K562 (cell line): ENCODE data around the gene ARV1. TPM values are rescaled to one million over a fixed set of nuclear protein-coding genes. Genes with fewer than 3 reads are reported as not detected.
A peak's percentile ranks its signal among the peaks of the same experiment; 100 is the strongest.

ENCODE experiments used
- BCLAF1 ChIP-seq, 2 experiments: fragments of 450-650 bp in 1 of 2; IDR thresholded peaks; 2 replicates each; pipeline ENCODE4 v1.6.1; 2011 to 2017; ENCODE audit warnings: low read depth in 2 of 2, antibody characterized with exemption in 1 of 2, borderline replicate concordance in 1 of 2, low read length in 1 of 2, mild to moderate bottlenecking in 1 of 2, mixed read lengths in 1 of 2; ENCODE audit not compliant: control insufficient read depth in 1 of 2
- CBFA2T2 ChIP-seq: fragments of 450-650 bp; conservative IDR thresholded peaks from 2 replicates; pipeline ENCODE4 v1.6.1; 2017; ENCODE audit warnings: mild to moderate bottlenecking
- CBX2 ChIP-seq: fragments of 200-600 bp; sonication (generic); IDR thresholded peaks from one replicate; pipeline ENCODE4 v1.6.1; 2012; ENCODE audit warnings: mild to moderate bottlenecking, low read length, inconsistent platforms; ENCODE audit not compliant: insufficient read depth, poor library complexity, severe bottlenecking
- CSDE1 ChIP-seq, 2 experiments: fragments of 450-650 bp; IDR thresholded peaks; 2 replicates each; pipeline ENCODE4 v1.6.1; 2016; ENCODE audit warnings: mild to moderate bottlenecking in 1 of 2
- DNMT1 ChIP-seq: fragments of 450-650 bp; IDR thresholded peaks from 2 replicates; pipeline ENCODE4 v1.6.1; 2016; ENCODE audit warnings: antibody characterized with exemption, mild to moderate bottlenecking
- HCFC1 ChIP-seq: IDR thresholded peaks from 2 replicates; pipeline ENCODE4 v1.6.1; 2012; ENCODE audit warnings: low read depth, low read length, improper control_type of control experiment
- HNRNPL ChIP-seq: fragments of 200-400 bp; formaldehyde crosslinking; IDR thresholded peaks from 2 replicates; pipeline ENCODE4 v1.6.1; 2017; ENCODE audit warnings: low read depth, mild to moderate bottlenecking, low read length
- MECOM ChIP-seq: fragments of 250-450 bp; sonication (Bioruptor Pico); IDR thresholded peaks from 2 replicates; pipeline ENCODE4 v1.8.0; 2022; ENCODE audit warnings: inconsistent platforms
- MED1 ChIP-seq: sonication (generic); formaldehyde crosslinking; IDR thresholded peaks from 2 replicates; pipeline ENCODE4 v1.8.1; 2023; ENCODE audit warnings: missing genetic modification reagents, borderline replicate concordance
- PML ChIP-seq: IDR thresholded peaks from 2 replicates; pipeline ENCODE4 v1.6.1; 2012; ENCODE audit warnings: low read length, inconsistent platforms
- POLR2A ChIP-seq: fragments of 450-650 bp; conservative IDR thresholded peaks from 2 replicates; pipeline ENCODE4 v1.6.1; 2016
- RBFOX2 ChIP-seq: fragments of 200-400 bp; formaldehyde crosslinking; IDR thresholded peaks from 2 replicates; pipeline ENCODE4 v1.6.1; 2017; ENCODE audit warnings: low read depth, mild to moderate bottlenecking, low read length, moderate library complexity
- RFX5 ChIP-seq: IDR thresholded peaks from 2 replicates; pipeline ENCODE4 v1.6.1; 2011; ENCODE audit warnings: low read depth, mild to moderate bottlenecking, improper control_type of control experiment, low read length
- SMARCA5 ChIP-seq: fragments of 450-650 bp; IDR thresholded peaks from 2 replicates; pipeline ENCODE4 v1.6.1; 2016
- TCF7 ChIP-seq: sonication (generic); IDR thresholded peaks from 2 replicates; pipeline ENCODE4 v1.6.1; 2016; ENCODE audit warnings: antibody characterized with exemption, borderline replicate concordance
- ZBTB8A ChIP-seq: fragments of 450-650 bp; IDR thresholded peaks from 2 replicates; pipeline ENCODE4 v1.6.1; 2018; ENCODE audit warnings: mild to moderate bottlenecking, moderate library complexity; ENCODE audit not compliant: partially characterized antibody
- ZKSCAN1 ChIP-seq: fragments of 150-350 bp; IDR thresholded peaks from 2 replicates; pipeline ENCODE4 v1.6.1; 2016; ENCODE audit warnings: low read depth, low read length
- ZNF274 ChIP-seq: IDR thresholded peaks from 2 replicates; pipeline ENCODE4 v1.6.1; 2011; ENCODE audit warnings: low read depth, mild to moderate bottlenecking, low read length, moderate library complexity, borderline replicate concordance
- polyA plus RNA-seq, 8 experiments: library from polyadenylated mRNA; depleted of rRNA in 4 of 8; stranded (reverse) in 5 of 8; unstranded in 3 of 8; fragments of >200 nt; fragmentation: Nextera tagmentation in 2 of 8; fragmentation: Illumina TruSeq in 1 of 8; extraction: Ambion mirVana in 2 of 8; extraction: Trizol in 1 of 8; gene quantifications; 2 replicates each; pipeline versions ENCODE4 v1.2.1 to v1.2.3, GENCODE V29; 2011 to 2014; ENCODE audit warnings: inconsistent platforms in 1 of 8, missing spikeins in 1 of 8
- total RNA-seq, 7 experiments: library from RNA; depleted of rRNA in 6 of 7; stranded (reverse); fragments of >200 nt in 6 of 7; fragmentation: Illumina TruSeq in 2 of 7; extraction: Trizol in 2 of 7; gene quantifications; 2 replicates each; pipeline versions ENCODE4 v1.2.1 to v1.2.3, GENCODE V29; 2011 to 2021; ENCODE audit warnings: low replicate concordance in 1 of 7
- TF ChIP-seq, protein P1 (sequence below): sonication (generic); IDR thresholded peaks from 2 replicates; pipeline ENCODE4 v1.6.1; 2016
- TF ChIP-seq, protein P2 (sequence below): fragments of 250-450 bp; sonication (Bioruptor Pico); IDR thresholded peaks from 2 replicates; pipeline ENCODE4 v1.8.0; 2021; ENCODE audit warnings: moderate library complexity, mild to moderate bottlenecking, inconsistent platforms
- TF ChIP-seq, protein P3 (sequence below): fragments of 250-450 bp; sonication (Bioruptor Pico); IDR thresholded peaks from 2 replicates; pipeline ENCODE4 v1.5.0; 2022; ENCODE audit warnings: mild to moderate bottlenecking

The ARV1 gene
- total and polyA plus RNA-seq, 9 of the 15 experiments (the other 6 are each of a cell fraction or from before 2014, with no cell fraction given), result 54.8 to 139 (median 74.0) TPM

DNA sequence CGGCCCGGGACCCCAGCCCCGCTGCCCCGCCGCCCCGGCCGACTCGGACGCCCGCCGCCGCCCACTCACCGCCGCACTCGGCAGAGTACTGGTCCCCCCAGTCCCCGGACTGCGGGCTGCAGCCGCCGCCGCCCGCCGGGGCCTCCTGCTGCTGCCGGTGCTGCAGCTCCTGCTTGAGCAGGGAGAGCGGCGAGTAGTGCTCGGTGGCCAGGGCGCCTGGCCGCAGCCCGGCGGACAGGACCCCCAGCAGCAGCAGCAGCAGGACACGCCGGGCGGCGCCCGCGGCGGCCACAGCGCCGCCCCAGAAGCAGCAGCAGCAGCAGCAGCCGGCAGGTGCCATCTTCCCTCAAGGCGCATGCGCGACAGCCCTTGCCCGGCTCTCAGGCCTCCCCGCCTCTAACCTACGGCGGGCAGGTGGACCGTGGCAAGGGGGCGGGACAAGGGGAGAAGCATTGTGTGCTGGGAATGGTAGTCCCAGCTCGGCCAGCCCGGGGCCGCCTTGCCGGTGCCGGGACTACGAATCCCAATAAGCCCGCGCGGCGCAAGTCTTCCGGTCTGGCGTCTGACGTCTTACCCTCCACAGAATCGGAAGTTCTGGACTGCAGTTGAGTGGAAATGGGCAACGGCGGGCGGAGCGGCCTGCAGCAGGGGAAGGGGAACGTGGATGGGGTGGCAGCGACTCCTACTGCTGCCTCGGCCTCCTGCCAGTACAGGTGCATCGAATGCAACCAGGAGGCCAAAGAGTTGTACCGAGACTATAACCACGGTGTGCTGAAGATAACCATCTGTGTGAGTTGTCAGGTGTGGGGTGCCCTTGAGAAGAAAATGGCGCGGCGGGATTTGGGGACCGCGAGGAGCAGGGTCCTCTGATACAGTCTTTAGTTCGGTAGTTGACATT is at the start of gene ARV1, which contains the start of gene TTC13 (continued):
- TF ChIP-seq CBX2, result no peak
- TF ChIP-seq PML, result peak; percentile 79
- peak; percentile 97 for TF ChIP-seq POLR2A
- peak; percentile 99 for TF ChIP-seq HCFC1
- no peak for TF ChIP-seq SMARCA5
- no peak for TF ChIP-seq DNMT1
- no peak for TF ChIP-seq MED1 (CRISPR knock-in tag)
- TF ChIP-seq, protein P1, sequence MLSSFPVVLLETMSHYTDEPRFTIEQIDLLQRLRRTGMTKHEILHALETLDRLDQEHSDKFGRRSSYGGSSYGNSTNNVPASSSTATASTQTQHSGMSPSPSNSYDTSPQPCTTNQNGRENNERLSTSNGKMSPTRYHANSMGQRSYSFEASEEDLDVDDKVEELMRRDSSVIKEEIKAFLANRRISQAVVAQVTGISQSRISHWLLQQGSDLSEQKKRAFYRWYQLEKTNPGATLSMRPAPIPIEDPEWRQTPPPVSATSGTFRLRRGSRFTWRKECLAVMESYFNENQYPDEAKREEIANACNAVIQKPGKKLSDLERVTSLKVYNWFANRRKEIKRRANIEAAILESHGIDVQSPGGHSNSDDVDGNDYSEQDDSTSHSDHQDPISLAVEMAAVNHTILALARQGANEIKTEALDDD, result no peak
- TF ChIP-seq RBFOX2, result peak; percentile 96
- peak; percentile 89 for TF ChIP-seq HNRNPL
- TF ChIP-seq, protein P2, sequence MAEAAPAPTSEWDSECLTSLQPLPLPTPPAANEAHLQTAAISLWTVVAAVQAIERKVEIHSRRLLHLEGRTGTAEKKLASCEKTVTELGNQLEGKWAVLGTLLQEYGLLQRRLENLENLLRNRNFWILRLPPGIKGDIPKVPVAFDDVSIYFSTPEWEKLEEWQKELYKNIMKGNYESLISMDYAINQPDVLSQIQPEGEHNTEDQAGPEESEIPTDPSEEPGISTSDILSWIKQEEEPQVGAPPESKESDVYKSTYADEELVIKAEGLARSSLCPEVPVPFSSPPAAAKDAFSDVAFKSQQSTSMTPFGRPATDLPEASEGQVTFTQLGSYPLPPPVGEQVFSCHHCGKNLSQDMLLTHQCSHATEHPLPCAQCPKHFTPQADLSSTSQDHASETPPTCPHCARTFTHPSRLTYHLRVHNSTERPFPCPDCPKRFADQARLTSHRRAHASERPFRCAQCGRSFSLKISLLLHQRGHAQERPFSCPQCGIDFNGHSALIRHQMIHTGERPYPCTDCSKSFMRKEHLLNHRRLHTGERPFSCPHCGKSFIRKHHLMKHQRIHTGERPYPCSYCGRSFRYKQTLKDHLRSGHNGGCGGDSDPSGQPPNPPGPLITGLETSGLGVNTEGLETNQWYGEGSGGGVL (CRISPR knock-in tag), result no peak
- no peak for TF ChIP-seq BCLAF1 (IDR thresholded peaks at IDR 0.05; ENCODE audit: borderline replicate concordance in 1 of 2, control insufficient read depth in 1 of 2, low read depth in 2 of 2, low read length in 1 of 2)
- TF ChIP-seq ZKSCAN1, result peak; percentile 49
- TF ChIP-seq, protein P3, sequence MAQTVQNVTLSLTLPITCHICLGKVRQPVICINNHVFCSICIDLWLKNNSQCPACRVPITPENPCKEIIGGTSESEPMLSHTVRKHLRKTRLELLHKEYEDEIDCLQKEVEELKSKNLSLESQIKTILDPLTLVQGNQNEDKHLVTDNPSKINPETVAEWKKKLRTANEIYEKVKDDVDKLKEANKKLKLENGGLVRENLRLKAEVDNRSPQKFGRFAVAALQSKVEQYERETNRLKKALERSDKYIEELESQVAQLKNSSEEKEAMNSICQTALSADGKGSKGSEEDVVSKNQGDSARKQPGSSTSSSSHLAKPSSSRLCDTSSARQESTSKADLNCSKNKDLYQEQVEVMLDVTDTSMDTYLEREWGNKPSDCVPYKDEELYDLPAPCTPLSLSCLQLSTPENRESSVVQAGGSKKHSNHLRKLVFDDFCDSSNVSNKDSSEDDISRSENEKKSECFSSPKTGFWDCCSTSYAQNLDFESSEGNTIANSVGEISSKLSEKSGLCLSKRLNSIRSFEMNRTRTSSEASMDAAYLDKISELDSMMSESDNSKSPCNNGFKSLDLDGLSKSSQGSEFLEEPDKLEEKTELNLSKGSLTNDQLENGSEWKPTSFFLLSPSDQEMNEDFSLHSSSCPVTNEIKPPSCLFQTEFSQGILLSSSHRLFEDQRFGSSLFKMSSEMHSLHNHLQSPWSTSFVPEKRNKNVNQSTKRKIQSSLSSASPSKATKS (CRISPR knock-in tag), result no peak
- TF ChIP-seq ZNF274, result no peak
- peak; percentile 75 for TF ChIP-seq MECOM (CRISPR knock-in tag)
- no peak for TF ChIP-seq RFX5
- no peak; a peak in 1 of 4 replicates for TF ChIP-seq CSDE1 (IDR thresholded peaks at IDR 0.05)
- no peak for TF ChIP-seq ZBTB8A
- peak; percentile 63; the same call in 1 of the 2 replicates for TF ChIP-seq TCF7
- TF ChIP-seq CBFA2T2, result no peak
